ENCODE results near the gene TAF4. TPM values are rescaled to one million over a fixed set of nuclear protein-coding genes. Genes with fewer than 3 reads are reported as not detected.

TAF4 gene
- total RNA-seq, 3 donors from 2014 or later = 11.1 to 13.0 (median 12.7) TPM

DNA sequence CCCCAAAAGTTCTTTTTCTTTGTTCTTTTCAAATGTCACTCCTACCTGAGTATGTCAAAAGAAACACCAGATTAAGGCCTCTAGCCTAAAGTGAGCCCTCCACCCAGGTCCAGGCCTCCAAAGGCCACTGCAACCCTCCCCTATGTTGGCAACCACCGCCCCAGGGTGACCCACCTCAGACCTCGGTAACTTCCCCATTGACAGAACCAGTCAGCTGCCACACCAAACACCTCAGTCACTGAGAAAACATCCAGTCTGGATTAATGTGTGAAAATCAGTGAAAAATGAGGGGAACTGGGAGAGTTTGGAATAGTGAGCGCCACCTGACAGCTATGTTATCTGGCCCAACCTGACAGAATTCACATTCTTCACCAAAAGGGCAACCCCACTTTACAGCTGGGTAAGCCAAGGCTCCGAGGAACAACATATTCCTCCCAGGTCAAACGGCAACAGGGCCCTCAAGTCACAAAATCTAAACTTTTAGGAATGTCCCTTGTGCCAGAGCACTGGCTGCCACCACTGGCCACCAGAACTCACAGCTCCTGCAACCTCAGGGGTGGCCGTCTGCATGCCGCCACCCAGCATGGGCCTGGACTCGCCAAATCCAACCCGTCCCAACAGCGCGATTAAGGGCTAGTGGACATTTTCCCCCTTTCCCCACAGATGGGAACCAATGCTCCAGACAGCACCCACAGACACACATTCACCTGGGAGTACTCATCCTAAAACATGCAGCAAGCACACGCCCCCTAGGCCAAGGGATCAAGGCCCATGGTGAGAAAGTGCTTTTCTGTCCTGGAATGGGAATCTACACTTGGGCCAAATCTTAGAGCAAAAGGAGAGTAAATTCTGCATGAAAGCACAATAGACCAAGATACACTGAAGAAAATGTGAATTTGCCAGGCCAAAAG, 4.8 kb downstream of the TAF4 start:
- intact Hi-C loops (cut with DNase I; ENCODE audit: low total_unique reads) = no loop called here

DNA sequence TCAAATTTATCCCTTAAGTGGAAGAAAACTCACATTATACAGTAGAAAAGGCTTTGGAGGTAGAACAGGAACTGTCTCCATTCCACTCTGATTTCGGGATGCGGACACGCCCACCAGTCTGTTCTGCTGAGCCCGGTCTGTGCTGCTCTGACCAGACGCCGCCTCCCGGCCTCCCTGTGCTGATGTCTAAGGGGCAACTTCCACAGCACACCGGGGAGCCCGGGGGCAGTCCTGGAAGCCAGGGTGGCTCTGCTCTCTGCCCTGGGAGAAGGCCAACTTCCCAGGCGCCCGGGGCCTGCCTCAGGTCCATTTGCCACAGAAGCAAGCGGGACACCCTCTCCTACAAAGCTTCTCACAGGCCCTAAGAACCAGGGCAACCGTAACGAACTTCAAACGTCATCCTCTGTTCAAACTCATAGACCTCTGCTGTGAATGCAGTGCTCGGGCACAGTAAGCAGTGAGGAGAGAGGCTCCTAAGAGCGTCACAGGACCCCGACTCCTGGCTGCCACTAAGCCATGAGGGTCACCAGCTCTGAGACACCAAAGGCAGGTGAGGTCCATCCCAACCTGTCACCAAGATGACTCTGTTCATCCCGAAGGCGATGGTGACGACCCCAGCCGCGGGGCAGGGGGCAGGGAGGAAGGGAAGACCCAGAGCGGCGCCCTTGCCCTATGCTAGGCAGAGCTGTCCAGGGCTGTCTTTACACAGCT, 5.6 kb downstream of the TAF4 start:
- H3K4me1 ChIP-seq = peaks cover 0 to 13% of the 10 kb centered on the region in 2 donors
- no peak for DNase-seq (ENCODE audit: low spot score in 2 of 2)
- no peaks in the 10 kb centered on the region for H3K9me3 ChIP-seq
- no peak for TF ChIP-seq POLR2A (IDR thresholded peaks at IDR 0.05)
- no peak for TF ChIP-seq POLR2AphosphoS5 (IDR thresholded peaks at IDR 0.05)
- TF ChIP-seq, protein P1, sequence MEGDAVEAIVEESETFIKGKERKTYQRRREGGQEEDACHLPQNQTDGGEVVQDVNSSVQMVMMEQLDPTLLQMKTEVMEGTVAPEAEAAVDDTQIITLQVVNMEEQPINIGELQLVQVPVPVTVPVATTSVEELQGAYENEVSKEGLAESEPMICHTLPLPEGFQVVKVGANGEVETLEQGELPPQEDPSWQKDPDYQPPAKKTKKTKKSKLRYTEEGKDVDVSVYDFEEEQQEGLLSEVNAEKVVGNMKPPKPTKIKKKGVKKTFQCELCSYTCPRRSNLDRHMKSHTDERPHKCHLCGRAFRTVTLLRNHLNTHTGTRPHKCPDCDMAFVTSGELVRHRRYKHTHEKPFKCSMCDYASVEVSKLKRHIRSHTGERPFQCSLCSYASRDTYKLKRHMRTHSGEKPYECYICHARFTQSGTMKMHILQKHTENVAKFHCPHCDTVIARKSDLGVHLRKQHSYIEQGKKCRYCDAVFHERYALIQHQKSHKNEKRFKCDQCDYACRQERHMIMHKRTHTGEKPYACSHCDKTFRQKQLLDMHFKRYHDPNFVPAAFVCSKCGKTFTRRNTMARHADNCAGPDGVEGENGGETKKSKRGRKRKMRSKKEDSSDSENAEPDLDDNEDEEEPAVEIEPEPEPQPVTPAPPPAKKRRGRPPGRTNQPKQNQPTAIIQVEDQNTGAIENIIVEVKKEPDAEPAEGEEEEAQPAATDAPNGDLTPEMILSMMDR (IDR thresholded peaks at IDR 0.05) = no peak
- no peaks in the 10 kb centered on the region for H3K27me3 ChIP-seq
- intact Hi-C loops (cut with DNase I; ENCODE audit: low total_unique reads) = loop anchor here (1.0 kb wide), 1 partner anchor 62 kb away; the partner anchor contains the start of gene LSM14B
- no peak overlapping the region for H3K27ac ChIP-seq
- no peaks in the 10 kb centered on the region for H3K36me3 ChIP-seq
- no peak overlapping the region for H3K4me3 ChIP-seq

More for the DNA sequence above, 4.8 kb downstream of the TAF4 start:
- DNase-seq (ENCODE audit: low spot score in 2 of 2) = no peak
- H3K4me1 ChIP-seq = peaks cover 0 to 13% of the 10 kb centered on the region in 2 donors
- no peak overlapping the region for H3K4me3 ChIP-seq
- H3K9me3 ChIP-seq = no peaks in the 10 kb centered on the region
- no peaks in the 10 kb centered on the region for H3K36me3 ChIP-seq
- no peak overlapping the region for H3K27ac ChIP-seq
- H3K27me3 ChIP-seq = no peaks in the 10 kb centered on the region
- TF ChIP-seq POLR2A (IDR thresholded peaks at IDR 0.05) (no peak), POLR2AphosphoS5 (IDR thresholded peaks at IDR 0.05) (no peak)
- TF ChIP-seq, protein P1 (IDR thresholded peaks at IDR 0.05) = no peak

DNA sequence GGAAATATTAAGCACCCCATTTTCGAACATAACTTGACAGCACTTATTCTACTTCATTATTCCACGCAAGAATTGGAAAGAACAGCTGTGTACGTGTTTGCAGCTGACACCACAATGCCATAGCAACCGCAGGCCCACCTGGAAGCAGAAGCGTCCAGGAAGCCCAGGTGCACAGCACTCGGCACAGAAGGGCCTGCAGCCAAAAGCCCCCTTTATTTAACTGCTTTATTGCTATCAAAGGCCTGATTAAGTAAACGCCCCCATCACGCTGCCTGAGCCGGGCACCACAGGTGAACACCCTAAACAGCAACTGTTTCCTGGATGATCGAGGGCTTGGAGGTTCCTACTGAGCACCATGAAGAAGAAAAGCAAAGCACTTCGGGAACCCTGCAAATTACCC, 6.3 kb downstream of the TAF4 start:
- Histone ChIP-seq H3K4me3 (no peak overlapping the region), H3K4me1 (peaks cover 0 to 13% of the 10 kb centered on the region in 2 donors), H3K9me3 (no peaks in the 10 kb centered on the region), H3K27me3 (no peaks in the 10 kb centered on the region), H3K36me3 (no peaks in the 10 kb centered on the region), H3K27ac (no peak overlapping the region)
- TF ChIP-seq POLR2A (IDR thresholded peaks at IDR 0.05) (no peak), POLR2AphosphoS5 (IDR thresholded peaks at IDR 0.05) (no peak)
- TF ChIP-seq, protein P1 (IDR thresholded peaks at IDR 0.05) = no peak
- intact Hi-C loops (cut with DNase I; ENCODE audit: low total_unique reads) = loop anchor here (1.0 kb wide), 1 partner anchor 63 kb away; the partner anchor contains the start of gene LSM14B
- DNase-seq (ENCODE audit: low spot score in 2 of 2) = no peak

GRCh38 chr20:62058941-62059340, 6.7 kb downstream of the TAF4 start:
- TF ChIP-seq, protein P1 (IDR thresholded peaks at IDR 0.05) = no peak
- no peak for TF ChIP-seq POLR2AphosphoS5 (IDR thresholded peaks at IDR 0.05)
- no peaks in the 10 kb centered on the region for H3K9me3 ChIP-seq
- DNase-seq (ENCODE audit: low spot score in 2 of 2) = no peak
- no peaks in the 10 kb centered on the region for H3K27me3 ChIP-seq
- H3K4me1 ChIP-seq = peaks cover 0 to 12% of the 10 kb centered on the region in 2 donors
- no peak overlapping the region for H3K27ac ChIP-seq
- no peaks in the 10 kb centered on the region for H3K36me3 ChIP-seq
- intact Hi-C loops (cut with DNase I; ENCODE audit: low total_unique reads) = loop anchor here (1.0 kb wide), 1 partner anchor 63 kb away; the partner anchor contains the start of gene LSM14B
- H3K4me3 ChIP-seq = no peak overlapping the region
